Mesothelial cell of epicardium (in vitro differentiated cells): Measurements from ENCODE around the gene C8B. TPM values are rescaled to one million over a fixed set of nuclear protein-coding genes. Genes with fewer than 3 reads are reported as not detected.

ENCODE experiments used
- DNase-seq, 2 experiments: peaks; one replicate each; pipeline ENCODE4 v3.0.0; 2021; ENCODE audit warnings: low spot score in 2 of 2; ENCODE audit not compliant: unreplicated experiment in 2 of 2
- H3K27ac Mint-ChIP-seq: 2 replicates; pipeline ENCODE4 v1.8.0; 2021; ENCODE audit warnings: mixed read lengths
- H3K27me3 Mint-ChIP-seq: 2 replicates; pipeline ENCODE4 v1.8.0; 2021; ENCODE audit warnings: low read depth, mixed read lengths
- H3K36me3 Mint-ChIP-seq: 2 replicates; pipeline ENCODE4 v1.8.0; 2021; ENCODE audit warnings: mixed read lengths
- H3K4me1 Mint-ChIP-seq: 2 replicates; pipeline ENCODE4 v1.8.0; 2021; ENCODE audit warnings: mixed read lengths
- H3K4me3 Mint-ChIP-seq: 2 replicates; pipeline ENCODE4 v1.8.0; 2021; ENCODE audit warnings: mild to moderate bottlenecking, moderate library complexity, mixed read lengths
- H3K9me3 Mint-ChIP-seq: 2 replicates; pipeline ENCODE4 v1.8.0; 2021; ENCODE audit warnings: mixed read lengths
- total RNA-seq: library from RNA; stranded (reverse); gene quantifications from 3 replicates; pipeline ENCODE4 v1.2.1, GENCODE V29; 2021
- TF ChIP-seq, protein P1 (sequence below): fragments of 200-600 bp; sonication (generic); IDR thresholded peaks from one replicate; pipeline ENCODE4 v1.5.0; 2021; ENCODE audit warnings: antibody characterized with exemption; ENCODE audit not compliant: unreplicated experiment

Gene C8B
- total RNA-seq, 1 donor from 2014 or later, result not detected

DNA sequence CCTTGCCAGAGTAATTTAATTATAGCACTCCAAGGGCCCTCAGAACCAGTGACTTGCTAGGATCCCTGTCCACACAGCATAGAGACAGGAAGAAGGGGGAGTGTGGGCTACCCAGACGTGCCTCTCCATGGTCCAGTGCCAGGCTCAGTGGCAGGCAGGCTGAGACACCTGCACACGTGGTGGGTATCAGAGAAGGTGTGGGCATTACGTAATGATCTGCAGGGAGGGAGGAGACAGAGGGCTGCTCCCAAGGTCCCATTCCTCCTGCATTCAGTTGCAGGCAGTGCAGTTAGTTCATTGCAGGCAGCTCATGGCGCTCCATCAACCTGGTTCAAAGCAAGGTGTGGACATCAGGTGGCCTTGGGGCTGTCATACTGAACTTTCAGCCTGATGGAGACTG, 49.9 kb downstream of the C8B start:
- TF ChIP-seq, protein P1, sequence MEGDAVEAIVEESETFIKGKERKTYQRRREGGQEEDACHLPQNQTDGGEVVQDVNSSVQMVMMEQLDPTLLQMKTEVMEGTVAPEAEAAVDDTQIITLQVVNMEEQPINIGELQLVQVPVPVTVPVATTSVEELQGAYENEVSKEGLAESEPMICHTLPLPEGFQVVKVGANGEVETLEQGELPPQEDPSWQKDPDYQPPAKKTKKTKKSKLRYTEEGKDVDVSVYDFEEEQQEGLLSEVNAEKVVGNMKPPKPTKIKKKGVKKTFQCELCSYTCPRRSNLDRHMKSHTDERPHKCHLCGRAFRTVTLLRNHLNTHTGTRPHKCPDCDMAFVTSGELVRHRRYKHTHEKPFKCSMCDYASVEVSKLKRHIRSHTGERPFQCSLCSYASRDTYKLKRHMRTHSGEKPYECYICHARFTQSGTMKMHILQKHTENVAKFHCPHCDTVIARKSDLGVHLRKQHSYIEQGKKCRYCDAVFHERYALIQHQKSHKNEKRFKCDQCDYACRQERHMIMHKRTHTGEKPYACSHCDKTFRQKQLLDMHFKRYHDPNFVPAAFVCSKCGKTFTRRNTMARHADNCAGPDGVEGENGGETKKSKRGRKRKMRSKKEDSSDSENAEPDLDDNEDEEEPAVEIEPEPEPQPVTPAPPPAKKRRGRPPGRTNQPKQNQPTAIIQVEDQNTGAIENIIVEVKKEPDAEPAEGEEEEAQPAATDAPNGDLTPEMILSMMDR, result no peak
- Mint-ChIP-seq H3K27me3 (peaks cover 63% of the 10 kb centered on the region), H3K4me1 (peaks cover 14% of the 10 kb centered on the region), H3K27ac (no peak overlapping the region), H3K9me3 (no peaks in the 10 kb centered on the region), H3K36me3 (no peaks in the 10 kb centered on the region), H3K4me3 (no peak overlapping the region)
- DNase-seq, result no peak

GRCh38 chr1:56912325-56912724, 53.5 kb downstream of the C8B start:
- no peak for DNase-seq
- no peak overlapping the region for H3K4me3 Mint-ChIP-seq
- H3K9me3 Mint-ChIP-seq, result no peaks in the 10 kb centered on the region
- TF ChIP-seq, protein P1, result no peak
- no peak overlapping the region for H3K27ac Mint-ChIP-seq
- H3K36me3 Mint-ChIP-seq, result no peaks in the 10 kb centered on the region
- H3K27me3 Mint-ChIP-seq, result peaks cover 79% of the 10 kb centered on the region
- H3K4me1 Mint-ChIP-seq, result peaks cover 8% of the 10 kb centered on the region

DNA sequence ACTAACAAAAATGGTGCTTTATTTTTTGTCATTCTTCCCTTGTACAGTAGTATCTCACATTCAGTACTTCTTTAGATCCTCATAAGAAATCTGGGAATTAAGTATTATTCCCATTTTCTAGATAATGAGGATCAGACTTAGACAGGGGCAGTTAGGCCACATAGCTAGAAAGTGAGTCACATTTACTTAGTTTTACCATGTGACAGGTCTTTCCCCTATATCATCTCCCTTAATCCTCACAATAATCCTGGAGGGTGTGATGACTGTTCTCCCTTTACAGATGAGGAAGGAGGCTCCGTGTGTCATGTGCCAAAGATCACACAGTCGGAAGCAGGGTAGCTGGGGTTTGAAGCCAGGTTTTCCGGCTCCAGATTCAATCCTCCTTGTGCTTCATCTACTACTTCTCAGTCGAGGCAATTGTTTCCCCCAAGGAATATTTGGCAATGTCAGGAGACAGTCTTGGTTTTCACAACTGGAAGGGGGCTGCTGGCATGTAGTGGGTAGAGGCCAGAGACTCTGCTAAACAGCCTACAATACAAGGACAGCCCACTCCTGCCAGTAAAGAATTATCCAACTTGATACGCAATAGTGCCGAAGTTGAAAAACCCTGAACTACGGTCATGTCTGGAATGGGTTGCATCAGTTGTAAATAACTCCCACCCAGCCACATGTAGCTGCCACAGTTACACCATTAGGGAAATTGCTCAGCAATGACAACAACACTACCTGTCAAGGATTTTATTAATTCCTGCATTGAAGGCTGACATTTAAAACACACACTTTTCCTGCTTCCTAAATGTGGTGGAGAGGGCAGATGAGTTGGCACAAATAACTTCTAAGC, 54.5 kb downstream of the C8B start:
- H3K9me3 Mint-ChIP-seq, result no peaks in the 10 kb centered on the region
- TF ChIP-seq, protein P1, result no peak
- no peak overlapping the region for H3K4me3 Mint-ChIP-seq
- peaks cover 70% of the 10 kb centered on the region for H3K27me3 Mint-ChIP-seq
- DNase-seq, result no peak
- no peaks in the 10 kb centered on the region for H3K36me3 Mint-ChIP-seq
- no peak overlapping the region for H3K27ac Mint-ChIP-seq
- H3K4me1 Mint-ChIP-seq, result peaks cover 8% of the 10 kb centered on the region

GRCh38 chr1:56910441-56910985, 55.3 kb downstream of the C8B start:
- TF ChIP-seq, protein P1, result no peak
- Mint-ChIP-seq H3K4me3 (no peak overlapping the region), H3K27ac (no peak overlapping the region), H3K36me3 (no peaks in the 10 kb centered on the region), H3K9me3 (no peaks in the 10 kb centered on the region), H3K27me3 (peaks cover 65% of the 10 kb centered on the region), H3K4me1 (peaks cover 8% of the 10 kb centered on the region)
- DNase-seq, result no peak

GRCh38 chr1:56908619-56909221, 57.1 kb downstream of the C8B start:
- Mint-ChIP-seq H3K27me3 (peaks cover 53% of the 10 kb centered on the region), H3K4me3 (no peak overlapping the region), H3K36me3 (no peaks in the 10 kb centered on the region), H3K9me3 (no peaks in the 10 kb centered on the region), H3K27ac (no peak overlapping the region), H3K4me1 (peaks cover 12% of the 10 kb centered on the region)
- no peak for DNase-seq
- TF ChIP-seq, protein P1, result no peak
